H9 (cell line): ENCODE measurements around the gene PSTPIP1. TPM values are rescaled to one million over a fixed set of nuclear protein-coding genes. Genes with fewer than 3 reads are reported as not detected.

Source experiments
- DNase-seq: peaks from one replicate; pipeline ENCODE4 v3.0.0-alpha.2; 2017
- H2AFZ ChIP-seq: one replicate; pipeline ENCODE4 v1.6.1; 2013; ENCODE audit warnings: mild to moderate bottlenecking, low read length, control low read depth, moderate library complexity
- H2AK5ac ChIP-seq: 2 replicates; pipeline ENCODE4 v1.6.1; 2013; ENCODE audit warnings: low read length, control low read depth, mixed read lengths; ENCODE audit not compliant: insufficient read length
- H2BK120ac ChIP-seq: one replicate; pipeline ENCODE4 v1.6.1; 2013; ENCODE audit warnings: low read depth, mild to moderate bottlenecking, low read length, control low read depth, inconsistent platforms; ENCODE audit not compliant: poor library complexity, severe bottlenecking
- H2BK12ac ChIP-seq: 2 replicates; pipeline ENCODE4 v1.6.1; 2013; ENCODE audit warnings: low read length, control low read depth, mixed read lengths, low read depth; ENCODE audit not compliant: insufficient read length
- H2BK15ac ChIP-seq: 2 replicates; pipeline ENCODE4 v1.6.1; 2013; ENCODE audit warnings: low read depth, low read length, control low read depth
- H2BK20ac ChIP-seq: one replicate; pipeline ENCODE4 v1.6.1; 2013; ENCODE audit warnings: low read depth, mild to moderate bottlenecking, low read length, control low read depth, inconsistent platforms; ENCODE audit not compliant: poor library complexity, severe bottlenecking
- H2BK5ac ChIP-seq: 2 replicates; pipeline ENCODE4 v1.6.1; 2013; ENCODE audit warnings: low read length, control low read depth, mixed read lengths; ENCODE audit not compliant: insufficient read length
- H3K14ac ChIP-seq: 2 replicates; pipeline ENCODE4 v1.6.1; 2013; ENCODE audit warnings: low read length, control low read depth; ENCODE audit not compliant: insufficient read depth
- H3K18ac ChIP-seq: 2 replicates; pipeline ENCODE4 v1.6.1; 2013; ENCODE audit warnings: low read depth, mild to moderate bottlenecking, mixed read lengths, low read length, control low read depth; ENCODE audit not compliant: insufficient read length
- H3K23ac ChIP-seq: 2 replicates; pipeline ENCODE4 v1.6.1; 2013; ENCODE audit warnings: low read length, control low read depth, mixed read lengths, low read depth; ENCODE audit not compliant: insufficient read length
- H3K23me2 ChIP-seq: 2 replicates; pipeline ENCODE4 v1.6.1; 2013; ENCODE audit warnings: low read depth, mild to moderate bottlenecking, mixed read lengths, low read length, control low read depth; ENCODE audit not compliant: insufficient read length, poor library complexity, severe bottlenecking
- H3K27ac ChIP-seq: 2 replicates; pipeline ENCODE4 v1.5.1; 2013; ENCODE audit warnings: low read length, control low read depth, mixed read lengths, low read depth; ENCODE audit not compliant: insufficient read length
- H3K27me3 ChIP-seq: 2 replicates; pipeline ENCODE4 v1.6.1; 2013; ENCODE audit warnings: low read length, control low read depth, inconsistent platforms; ENCODE audit not compliant: insufficient read depth
- H3K4ac ChIP-seq: 2 replicates; pipeline ENCODE4 v1.6.1; 2013; ENCODE audit warnings: low read depth, mild to moderate bottlenecking, control low read depth, inconsistent platforms, low read length, moderate library complexity
- H3K4me1 ChIP-seq: 2 replicates; pipeline ENCODE4 v1.6.1; 2013; ENCODE audit warnings: low read length, control low read depth, inconsistent platforms; ENCODE audit not compliant: insufficient read depth
- H3K4me2 ChIP-seq: 2 replicates; pipeline ENCODE4 v1.6.1; 2013; ENCODE audit warnings: low read length, control low read depth, mixed read lengths; ENCODE audit not compliant: insufficient read length, insufficient read depth
- H3K56ac ChIP-seq: 2 replicates; pipeline ENCODE4 v1.6.1; 2013; ENCODE audit warnings: low read depth, mild to moderate bottlenecking, mixed read lengths, low read length, control low read depth; ENCODE audit not compliant: insufficient read length
- H3K79me1 ChIP-seq: 2 replicates; pipeline ENCODE4 v1.6.1; 2013; ENCODE audit warnings: low read depth, mild to moderate bottlenecking, moderate library complexity, low read length, control low read depth, inconsistent platforms; ENCODE audit not compliant: insufficient read depth, poor library complexity, severe bottlenecking
- H3K79me2 ChIP-seq: 2 replicates; pipeline ENCODE4 v1.6.1; 2013; ENCODE audit warnings: low read length, control low read depth, inconsistent platforms; ENCODE audit not compliant: insufficient read depth
- H3K9ac ChIP-seq: 2 replicates; pipeline ENCODE4 v1.6.1; 2013; ENCODE audit warnings: low read length, control low read depth, mixed read lengths; ENCODE audit not compliant: insufficient read length; ENCODE audit errors: extremely low read depth
- H3K9me3 ChIP-seq: one replicate; pipeline ENCODE4 v1.6.1; 2013; ENCODE audit warnings: low read depth, low read length, inconsistent platforms; ENCODE audit not compliant: control insufficient read depth
- H3T11ph ChIP-seq: one replicate; pipeline ENCODE4 v1.6.1; 2013; ENCODE audit warnings: mild to moderate bottlenecking, low read length, control low read depth, inconsistent platforms
- H4K20me1 ChIP-seq: one replicate; pipeline ENCODE4 v1.6.1; 2013; ENCODE audit not compliant: control insufficient read depth, insufficient read length, insufficient read depth
- H4K5ac ChIP-seq: 2 replicates; pipeline ENCODE4 v1.6.1; 2013; ENCODE audit warnings: low read depth, mild to moderate bottlenecking, mixed read lengths, low read length, control low read depth; ENCODE audit not compliant: insufficient read length
- H4K8ac ChIP-seq: replicated peaks from 2 replicates; pipeline ENCODE4 v1.6.1; 2013; ENCODE audit warnings: low read length, control low read depth, mixed read lengths, low read depth; ENCODE audit not compliant: insufficient read length
- H4K91ac ChIP-seq: 2 replicates; pipeline ENCODE4 v1.6.1; 2013; ENCODE audit warnings: low read depth, mild to moderate bottlenecking, moderate library complexity, mixed read lengths, low read length, control low read depth; ENCODE audit not compliant: insufficient read length
- H3K27ac Mint-ChIP-seq, 3 experiments: 2 replicates in 2 of 3; 3 replicates in 1 of 3; pipeline ENCODE4 v1.8.0; 2020 to 2021; ENCODE audit warnings: mixed read lengths in 3 of 3, mild to moderate bottlenecking in 1 of 3, moderate library complexity in 1 of 3
- H3K27me3 Mint-ChIP-seq: 2 replicates; pipeline ENCODE4 v1.8.0; 2021; ENCODE audit warnings: low read depth, mild to moderate bottlenecking, moderate library complexity, mixed read lengths
- H3K36me3 Mint-ChIP-seq, 3 experiments: 2 replicates in 2 of 3; 3 replicates in 1 of 3; pipeline ENCODE4 v1.8.0; 2020 to 2021; ENCODE audit warnings: low read depth in 3 of 3, mixed read lengths in 3 of 3; ENCODE audit not compliant: insufficient read depth in 1 of 3
- H3K4me1 Mint-ChIP-seq, 2 experiments: 2 replicates each; pipeline ENCODE4 v1.8.0; 2020; ENCODE audit warnings: mixed read lengths in 2 of 2
- H3K4me3 Mint-ChIP-seq, 2 experiments: 2 replicates in 1 of 2; 3 replicates in 1 of 2; pipeline ENCODE4 v1.8.0; 2020 to 2021; ENCODE audit warnings: mild to moderate bottlenecking in 2 of 2, mixed read lengths in 2 of 2, moderate library complexity in 1 of 2
- H3K9me3 Mint-ChIP-seq, 2 experiments: 2 replicates in 1 of 2; 3 replicates in 1 of 2; pipeline ENCODE4 v1.8.0; 2020; ENCODE audit warnings: mild to moderate bottlenecking in 2 of 2, mixed read lengths in 2 of 2, moderate library complexity in 1 of 2
- WGBS: extraction: QIAGEN DNeasy Blood & Tissue Kit; methylation state at CpG from one replicate; pipeline ENCODE4 v1.1.7; 2013; ENCODE audit warnings: missing lambda C conversion rate, low lambda C conversion rate, mixed read lengths; ENCODE audit not compliant: insufficient read length; ENCODE audit errors: extremely low coverage; 5-methylcytosine and 5-hydroxymethylcytosine counted together
- total RNA-seq: library from RNA; stranded (reverse); gene quantifications from 2 replicates; pipeline ENCODE4 v1.2.1, GENCODE V29; 2021
- TF ChIP-seq, protein P1 (sequence below): fragments of 200-600 bp; sonication (generic); conservative IDR thresholded peaks from 3 replicates; pipeline ENCODE4 v1.8.0; 2021; ENCODE audit warnings: antibody characterized with exemption, mild to moderate bottlenecking

PSTPIP1 gene
- total RNA-seq, 1 experiment from 2014 or later = 1.8 TPM

DNA sequence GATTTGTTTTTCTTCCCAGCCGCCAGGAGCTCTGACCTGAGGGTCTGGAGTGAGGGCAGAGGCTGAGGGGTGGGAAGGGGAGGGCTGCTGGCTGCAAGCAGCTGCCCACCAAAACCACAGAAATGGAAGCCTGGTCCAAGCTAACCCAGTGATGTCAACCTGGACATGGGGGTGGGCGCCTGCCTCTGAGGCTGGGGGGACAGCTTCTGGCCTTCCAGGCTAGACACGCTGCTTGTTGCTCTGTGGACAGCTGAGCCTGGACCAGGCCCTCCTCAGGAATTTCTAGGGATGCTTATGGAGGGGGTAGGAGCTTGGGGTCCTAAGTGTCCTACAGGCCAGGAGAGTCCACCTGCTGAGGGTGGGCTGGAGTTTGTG is 21.4 kb downstream of the PSTPIP1 start:
- H3K4ac ChIP-seq = no peak overlapping the region
- no peak overlapping the region for H4K8ac ChIP-seq
- no peak overlapping the region for H2BK20ac ChIP-seq
- H2BK120ac ChIP-seq = no peak overlapping the region
- no CpG with 5 or more reads among the region's 3 CpGs for WGBS
- no peak overlapping the region for H2BK12ac ChIP-seq
- no peak overlapping the region for H3K27ac ChIP-seq
- H4K5ac ChIP-seq = no peak overlapping the region
- H3K36me3 Mint-ChIP-seq = no peaks in the 10 kb centered on the region
- 0 out of 4 replicates have a peak, but pooled peaks cover 0 to 4% of the 10 kb centered on the region in 2 experiments for H3K4me1 Mint-ChIP-seq
- H3T11ph ChIP-seq = no peak overlapping the region
- H4K91ac ChIP-seq = no peak overlapping the region
- H2BK5ac ChIP-seq = no peak overlapping the region
- H3K27me3 ChIP-seq = no peaks in the 10 kb centered on the region
- H4K20me1 ChIP-seq = no peaks in the 10 kb centered on the region
- H3K4me1 ChIP-seq = no peaks in the 10 kb centered on the region
- no peak overlapping the region for H3K18ac ChIP-seq
- no peaks in the 10 kb centered on the region; the same call in 1 of the 2 replicates for H3K27me3 Mint-ChIP-seq
- no peak overlapping the region for H3K56ac ChIP-seq
- TF ChIP-seq, protein P1, sequence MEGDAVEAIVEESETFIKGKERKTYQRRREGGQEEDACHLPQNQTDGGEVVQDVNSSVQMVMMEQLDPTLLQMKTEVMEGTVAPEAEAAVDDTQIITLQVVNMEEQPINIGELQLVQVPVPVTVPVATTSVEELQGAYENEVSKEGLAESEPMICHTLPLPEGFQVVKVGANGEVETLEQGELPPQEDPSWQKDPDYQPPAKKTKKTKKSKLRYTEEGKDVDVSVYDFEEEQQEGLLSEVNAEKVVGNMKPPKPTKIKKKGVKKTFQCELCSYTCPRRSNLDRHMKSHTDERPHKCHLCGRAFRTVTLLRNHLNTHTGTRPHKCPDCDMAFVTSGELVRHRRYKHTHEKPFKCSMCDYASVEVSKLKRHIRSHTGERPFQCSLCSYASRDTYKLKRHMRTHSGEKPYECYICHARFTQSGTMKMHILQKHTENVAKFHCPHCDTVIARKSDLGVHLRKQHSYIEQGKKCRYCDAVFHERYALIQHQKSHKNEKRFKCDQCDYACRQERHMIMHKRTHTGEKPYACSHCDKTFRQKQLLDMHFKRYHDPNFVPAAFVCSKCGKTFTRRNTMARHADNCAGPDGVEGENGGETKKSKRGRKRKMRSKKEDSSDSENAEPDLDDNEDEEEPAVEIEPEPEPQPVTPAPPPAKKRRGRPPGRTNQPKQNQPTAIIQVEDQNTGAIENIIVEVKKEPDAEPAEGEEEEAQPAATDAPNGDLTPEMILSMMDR = no peak
- no peak overlapping the region for H2AFZ ChIP-seq
- no peak overlapping the region for H3K4me2 ChIP-seq
- H3K9ac ChIP-seq = no peak overlapping the region
- H3K9me3 ChIP-seq = no peaks in the 10 kb centered on the region
- no peak overlapping the region for H3K14ac ChIP-seq
- H2AK5ac ChIP-seq = no peak overlapping the region
- no peak overlapping the region for H3K27ac Mint-ChIP-seq
- no peaks in the 10 kb centered on the region for H3K23me2 ChIP-seq
- no peak overlapping the region for H2BK15ac ChIP-seq
- no peaks in the 10 kb centered on the region for H3K79me2 ChIP-seq
- no peaks in the 10 kb centered on the region for H3K9me3 Mint-ChIP-seq
- no peak for DNase-seq
- H3K23ac ChIP-seq = no peak overlapping the region
- no peaks in the 10 kb centered on the region for H3K79me1 ChIP-seq
- H3K4me3 Mint-ChIP-seq = no peak overlapping the region
